Stomach (tissue), 4 donors: Measurements from ENCODE around the gene LSM7.

Experiments used
- CTCF ChIP-seq, 7 experiments: fragments of 450-650 bp in 4 of 7; fragments of 200-600 bp in 3 of 7; sonication (generic) in 3 of 7; IDR thresholded peaks; one replicate each; pipeline ENCODE4 v1.5.1; 2016 to 2019; ENCODE audit warnings: antibody characterized with exemption in 7 of 7, control low read depth in 2 of 7, mild to moderate bottlenecking in 1 of 7
- EP300 ChIP-seq: sonication (generic); formaldehyde crosslinking; IDR thresholded peaks from one replicate; pipeline ENCODE4 v1.6.1; 2017; ENCODE audit warnings: antibody characterized with exemption

- TF ChIP-seq CTCF (IDR thresholded peaks at IDR 0.05) (no peak), EP300 (no peak)
Measured at GRCh38 chr19:2341244-2341751, 12.9 kb upstream of the LSM7 start.
